H9 (cell line): ENCODE measurements around the gene CORT. TPM values are rescaled to one million over a fixed set of nuclear protein-coding genes. Genes with fewer than 3 reads are reported as not detected.

Experiments
- DNase-seq: peaks from one replicate; pipeline ENCODE4 v3.0.0-alpha.2; 2017
- H2AFZ ChIP-seq: one replicate; pipeline ENCODE4 v1.6.1; 2013; ENCODE audit warnings: mild to moderate bottlenecking, low read length, control low read depth, moderate library complexity
- H2AK5ac ChIP-seq: 2 replicates; pipeline ENCODE4 v1.6.1; 2013; ENCODE audit warnings: low read length, control low read depth, mixed read lengths; ENCODE audit not compliant: insufficient read length
- H2BK120ac ChIP-seq: one replicate; pipeline ENCODE4 v1.6.1; 2013; ENCODE audit warnings: low read depth, mild to moderate bottlenecking, low read length, control low read depth, inconsistent platforms; ENCODE audit not compliant: poor library complexity, severe bottlenecking
- H2BK12ac ChIP-seq: 2 replicates; pipeline ENCODE4 v1.6.1; 2013; ENCODE audit warnings: low read length, control low read depth, mixed read lengths, low read depth; ENCODE audit not compliant: insufficient read length
- H2BK15ac ChIP-seq: 2 replicates; pipeline ENCODE4 v1.6.1; 2013; ENCODE audit warnings: low read depth, low read length, control low read depth
- H2BK20ac ChIP-seq: one replicate; pipeline ENCODE4 v1.6.1; 2013; ENCODE audit warnings: low read depth, mild to moderate bottlenecking, low read length, control low read depth, inconsistent platforms; ENCODE audit not compliant: poor library complexity, severe bottlenecking
- H2BK5ac ChIP-seq: 2 replicates; pipeline ENCODE4 v1.6.1; 2013; ENCODE audit warnings: low read length, control low read depth, mixed read lengths; ENCODE audit not compliant: insufficient read length
- H3K14ac ChIP-seq: 2 replicates; pipeline ENCODE4 v1.6.1; 2013; ENCODE audit warnings: low read length, control low read depth; ENCODE audit not compliant: insufficient read depth
- H3K18ac ChIP-seq: 2 replicates; pipeline ENCODE4 v1.6.1; 2013; ENCODE audit warnings: low read depth, mild to moderate bottlenecking, mixed read lengths, low read length, control low read depth; ENCODE audit not compliant: insufficient read length
- H3K23ac ChIP-seq: 2 replicates; pipeline ENCODE4 v1.6.1; 2013; ENCODE audit warnings: low read length, control low read depth, mixed read lengths, low read depth; ENCODE audit not compliant: insufficient read length
- H3K23me2 ChIP-seq: 2 replicates; pipeline ENCODE4 v1.6.1; 2013; ENCODE audit warnings: low read depth, mild to moderate bottlenecking, mixed read lengths, low read length, control low read depth; ENCODE audit not compliant: insufficient read length, poor library complexity, severe bottlenecking
- H3K27ac ChIP-seq: 2 replicates; pipeline ENCODE4 v1.5.1; 2013; ENCODE audit warnings: low read length, control low read depth, mixed read lengths, low read depth; ENCODE audit not compliant: insufficient read length
- H3K27me3 ChIP-seq: 2 replicates; pipeline ENCODE4 v1.6.1; 2013; ENCODE audit warnings: low read length, control low read depth, inconsistent platforms; ENCODE audit not compliant: insufficient read depth
- H3K4ac ChIP-seq: 2 replicates; pipeline ENCODE4 v1.6.1; 2013; ENCODE audit warnings: low read depth, mild to moderate bottlenecking, control low read depth, inconsistent platforms, low read length, moderate library complexity
- H3K4me1 ChIP-seq: 2 replicates; pipeline ENCODE4 v1.6.1; 2013; ENCODE audit warnings: low read length, control low read depth, inconsistent platforms; ENCODE audit not compliant: insufficient read depth
- H3K4me2 ChIP-seq: 2 replicates; pipeline ENCODE4 v1.6.1; 2013; ENCODE audit warnings: low read length, control low read depth, mixed read lengths; ENCODE audit not compliant: insufficient read length, insufficient read depth
- H3K56ac ChIP-seq: 2 replicates; pipeline ENCODE4 v1.6.1; 2013; ENCODE audit warnings: low read depth, mild to moderate bottlenecking, mixed read lengths, low read length, control low read depth; ENCODE audit not compliant: insufficient read length
- H3K79me1 ChIP-seq: 2 replicates; pipeline ENCODE4 v1.6.1; 2013; ENCODE audit warnings: low read depth, mild to moderate bottlenecking, moderate library complexity, low read length, control low read depth, inconsistent platforms; ENCODE audit not compliant: insufficient read depth, poor library complexity, severe bottlenecking
- H3K79me2 ChIP-seq: 2 replicates; pipeline ENCODE4 v1.6.1; 2013; ENCODE audit warnings: low read length, control low read depth, inconsistent platforms; ENCODE audit not compliant: insufficient read depth
- H3K9ac ChIP-seq: 2 replicates; pipeline ENCODE4 v1.6.1; 2013; ENCODE audit warnings: low read length, control low read depth, mixed read lengths; ENCODE audit not compliant: insufficient read length; ENCODE audit errors: extremely low read depth
- H3K9me3 ChIP-seq: one replicate; pipeline ENCODE4 v1.6.1; 2013; ENCODE audit warnings: low read depth, low read length, inconsistent platforms; ENCODE audit not compliant: control insufficient read depth
- H3T11ph ChIP-seq: one replicate; pipeline ENCODE4 v1.6.1; 2013; ENCODE audit warnings: mild to moderate bottlenecking, low read length, control low read depth, inconsistent platforms
- H4K20me1 ChIP-seq: one replicate; pipeline ENCODE4 v1.6.1; 2013; ENCODE audit not compliant: control insufficient read depth, insufficient read length, insufficient read depth
- H4K5ac ChIP-seq: 2 replicates; pipeline ENCODE4 v1.6.1; 2013; ENCODE audit warnings: low read depth, mild to moderate bottlenecking, mixed read lengths, low read length, control low read depth; ENCODE audit not compliant: insufficient read length
- H4K8ac ChIP-seq: replicated peaks from 2 replicates; pipeline ENCODE4 v1.6.1; 2013; ENCODE audit warnings: low read length, control low read depth, mixed read lengths, low read depth; ENCODE audit not compliant: insufficient read length
- H4K91ac ChIP-seq: 2 replicates; pipeline ENCODE4 v1.6.1; 2013; ENCODE audit warnings: low read depth, mild to moderate bottlenecking, moderate library complexity, mixed read lengths, low read length, control low read depth; ENCODE audit not compliant: insufficient read length
- H3K27ac Mint-ChIP-seq, 3 experiments: 2 replicates in 2 of 3; 3 replicates in 1 of 3; pipeline ENCODE4 v1.8.0; 2020 to 2021; ENCODE audit warnings: mixed read lengths in 3 of 3, mild to moderate bottlenecking in 1 of 3, moderate library complexity in 1 of 3
- H3K27me3 Mint-ChIP-seq: 2 replicates; pipeline ENCODE4 v1.8.0; 2021; ENCODE audit warnings: low read depth, mild to moderate bottlenecking, moderate library complexity, mixed read lengths
- H3K36me3 Mint-ChIP-seq, 3 experiments: 2 replicates in 2 of 3; 3 replicates in 1 of 3; pipeline ENCODE4 v1.8.0; 2020 to 2021; ENCODE audit warnings: low read depth in 3 of 3, mixed read lengths in 3 of 3; ENCODE audit not compliant: insufficient read depth in 1 of 3
- H3K4me1 Mint-ChIP-seq, 2 experiments: 2 replicates each; pipeline ENCODE4 v1.8.0; 2020; ENCODE audit warnings: mixed read lengths in 2 of 2
- H3K4me3 Mint-ChIP-seq, 2 experiments: 2 replicates in 1 of 2; 3 replicates in 1 of 2; pipeline ENCODE4 v1.8.0; 2020 to 2021; ENCODE audit warnings: mild to moderate bottlenecking in 2 of 2, mixed read lengths in 2 of 2, moderate library complexity in 1 of 2
- H3K9me3 Mint-ChIP-seq, 2 experiments: 2 replicates in 1 of 2; 3 replicates in 1 of 2; pipeline ENCODE4 v1.8.0; 2020; ENCODE audit warnings: mild to moderate bottlenecking in 2 of 2, mixed read lengths in 2 of 2, moderate library complexity in 1 of 2
- WGBS: extraction: QIAGEN DNeasy Blood & Tissue Kit; methylation state at CpG from one replicate; pipeline ENCODE4 v1.1.7; 2013; ENCODE audit warnings: missing lambda C conversion rate, low lambda C conversion rate, mixed read lengths; ENCODE audit not compliant: insufficient read length; ENCODE audit errors: extremely low coverage; 5-methylcytosine and 5-hydroxymethylcytosine counted together
- total RNA-seq: library from RNA; stranded (reverse); gene quantifications from 2 replicates; pipeline ENCODE4 v1.2.1, GENCODE V29; 2021
- TF ChIP-seq, protein P1 (sequence below): fragments of 200-600 bp; sonication (generic); conservative IDR thresholded peaks from 3 replicates; pipeline ENCODE4 v1.8.0; 2021; ENCODE audit warnings: antibody characterized with exemption, mild to moderate bottlenecking

The CORT gene
- total RNA-seq, 1 experiment from 2014 or later: not detected

DNA sequence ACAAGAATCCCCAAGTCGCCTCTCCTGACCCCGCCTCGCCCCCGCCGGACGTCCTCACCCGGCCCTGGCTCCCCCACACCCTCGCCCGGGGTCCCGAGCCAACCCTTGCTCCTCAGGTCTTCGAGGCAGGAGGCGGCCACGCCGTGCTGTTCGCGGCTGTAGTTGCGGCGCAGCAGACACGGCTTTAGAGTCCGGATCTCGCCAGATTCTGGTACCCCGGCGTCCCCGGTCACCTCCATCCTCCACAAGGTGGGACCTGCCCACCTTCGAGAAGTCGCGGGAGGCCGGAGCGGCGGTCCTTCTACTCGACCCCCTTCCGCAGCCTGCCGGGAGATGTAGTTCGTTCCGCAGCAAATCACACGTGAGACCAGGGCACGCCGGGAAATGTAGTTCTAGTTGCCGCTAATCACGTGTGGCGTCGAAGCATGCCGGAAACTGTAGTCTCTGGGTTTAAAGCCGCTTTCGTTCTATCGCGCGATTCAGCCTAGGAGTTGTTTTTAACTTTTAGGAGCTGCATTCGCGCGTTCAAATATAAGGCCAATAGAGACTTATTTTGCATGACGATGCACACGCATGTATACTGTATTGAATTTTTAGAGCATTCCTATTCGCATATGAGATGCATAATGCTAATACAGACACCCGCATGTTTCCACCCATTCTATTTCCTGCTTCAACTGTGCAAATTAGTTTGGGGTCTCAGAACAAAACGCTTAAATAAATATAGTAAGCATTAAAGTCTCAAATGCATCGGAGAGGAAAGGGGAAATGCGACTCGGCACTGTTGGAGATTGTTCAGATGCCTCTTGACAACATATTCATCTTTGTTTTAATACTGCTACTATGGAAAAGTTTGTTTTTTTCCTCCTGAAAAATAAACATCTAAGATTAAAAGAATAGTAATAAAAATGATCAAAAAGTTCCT lies 22.7 kb downstream of the CORT start, which contains the start of gene DFFA:
DFFA (minus strand) TSS at position 310 of the 925 bp plus-strand sequence; CDS start at position 239, 71 bp downstream.
- no CpG with 5 or more reads among the region's 59 CpGs for WGBS

More for the DNA sequence above, 22.7 kb downstream of the CORT start, which contains the start of gene DFFA:
- Histone ChIP-seq H2BK5ac (no peak within 1 kb of the TSS), H3K27me3 (no peaks in the 10 kb centered on the region), H3K23me2 (peaks cover 6% of the 10 kb centered on the region), H3K14ac (peak within 1 kb of the TSS; percentile 23; the same call in 1 of the 2 replicates), H3K4me1 (peaks cover 2% of the 10 kb centered on the region; the same call in 1 of the 2 replicates), H3K4ac (no peak within 1 kb of the TSS), H2BK12ac (no peak within 1 kb of the TSS), H2BK120ac (no peak within 1 kb of the TSS), H4K8ac (no peak within 1 kb of the TSS), H3K18ac (peak within 1 kb of the TSS; percentile 0), H3K9ac (peak within 1 kb of the TSS; percentile 57), H2BK20ac (no peak within 1 kb of the TSS), H3T11ph (no peak within 1 kb of the TSS), H4K20me1 (no peaks in the 10 kb centered on the region), H3K27ac (no peak within 1 kb of the TSS), H2AK5ac (no peak within 1 kb of the TSS), H3K23ac (no peak within 1 kb of the TSS), H3K79me1 (no peaks in the 10 kb centered on the region), H4K91ac (no peak within 1 kb of the TSS), H2BK15ac (no peak within 1 kb of the TSS), H3K56ac (no peak within 1 kb of the TSS), H2AFZ (peak within 1 kb of the TSS; percentile 5), H3K79me2 (peaks cover 3% of the 10 kb centered on the region; the same call in 1 of the 2 replicates), H4K5ac (no peak within 1 kb of the TSS), H3K4me2 (peak within 1 kb of the TSS; percentile 64), H3K9me3 (no peaks in the 10 kb centered on the region)
- H3K4me1 Mint-ChIP-seq: peaks cover 22 to 24% of the 10 kb centered on the region in 2 experiments
- H3K36me3 Mint-ChIP-seq: peaks cover 21 to 32% (median 29%) of the 10 kb centered on the region in 3 experiments
- TF ChIP-seq, protein P1, sequence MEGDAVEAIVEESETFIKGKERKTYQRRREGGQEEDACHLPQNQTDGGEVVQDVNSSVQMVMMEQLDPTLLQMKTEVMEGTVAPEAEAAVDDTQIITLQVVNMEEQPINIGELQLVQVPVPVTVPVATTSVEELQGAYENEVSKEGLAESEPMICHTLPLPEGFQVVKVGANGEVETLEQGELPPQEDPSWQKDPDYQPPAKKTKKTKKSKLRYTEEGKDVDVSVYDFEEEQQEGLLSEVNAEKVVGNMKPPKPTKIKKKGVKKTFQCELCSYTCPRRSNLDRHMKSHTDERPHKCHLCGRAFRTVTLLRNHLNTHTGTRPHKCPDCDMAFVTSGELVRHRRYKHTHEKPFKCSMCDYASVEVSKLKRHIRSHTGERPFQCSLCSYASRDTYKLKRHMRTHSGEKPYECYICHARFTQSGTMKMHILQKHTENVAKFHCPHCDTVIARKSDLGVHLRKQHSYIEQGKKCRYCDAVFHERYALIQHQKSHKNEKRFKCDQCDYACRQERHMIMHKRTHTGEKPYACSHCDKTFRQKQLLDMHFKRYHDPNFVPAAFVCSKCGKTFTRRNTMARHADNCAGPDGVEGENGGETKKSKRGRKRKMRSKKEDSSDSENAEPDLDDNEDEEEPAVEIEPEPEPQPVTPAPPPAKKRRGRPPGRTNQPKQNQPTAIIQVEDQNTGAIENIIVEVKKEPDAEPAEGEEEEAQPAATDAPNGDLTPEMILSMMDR: no peak
- H3K27ac Mint-ChIP-seq: peak within 1 kb of the TSS; percentile 79 to 99 (median 96)
- no peaks in the 10 kb centered on the region for H3K9me3 Mint-ChIP-seq
- H3K27me3 Mint-ChIP-seq: no peaks in the 10 kb centered on the region
- peak within 1 kb of the TSS; percentile 96 to 99 for H3K4me3 Mint-ChIP-seq
- peak; percentile 98 for DNase-seq
